ENCODE measurements around the gene CFAP77.

CFAP77 gene

GRCh38 chr9:132571806-132572600 is 162.0 kb downstream of the CFAP77 start:
- no peak for ATAC-seq
- TF ChIP-seq, protein P1, sequence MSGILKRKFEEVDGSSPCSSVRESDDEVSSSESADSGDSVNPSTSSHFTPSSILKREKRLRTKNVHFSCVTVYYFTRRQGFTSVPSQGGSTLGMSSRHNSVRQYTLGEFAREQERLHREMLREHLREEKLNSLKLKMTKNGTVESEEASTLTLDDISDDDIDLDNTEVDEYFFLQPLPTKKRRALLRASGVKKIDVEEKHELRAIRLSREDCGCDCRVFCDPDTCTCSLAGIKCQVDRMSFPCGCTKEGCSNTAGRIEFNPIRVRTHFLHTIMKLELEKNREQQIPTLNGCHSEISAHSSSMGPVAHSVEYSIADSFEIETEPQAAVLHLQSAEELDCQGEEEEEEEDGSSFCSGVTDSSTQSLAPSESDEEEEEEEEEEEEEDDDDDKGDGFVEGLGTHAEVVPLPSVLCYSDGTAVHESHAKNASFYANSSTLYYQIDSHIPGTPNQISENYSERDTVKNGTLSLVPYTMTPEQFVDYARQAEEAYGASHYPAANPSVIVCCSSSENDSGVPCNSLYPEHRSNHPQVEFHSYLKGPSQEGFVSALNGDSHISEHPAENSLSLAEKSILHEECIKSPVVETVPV (CRISPR knock-in tag; IDR thresholded peaks at IDR 0.05) = no peak
- TF ChIP-seq CSDC2 (CRISPR knock-in tag; IDR thresholded peaks at IDR 0.05) = no peak
- TF ChIP-seq TOX (CRISPR knock-in tag; IDR thresholded peaks at IDR 0.05; ENCODE audit: borderline replicate concordance) = no peak
- TF ChIP-seq, protein P2, sequence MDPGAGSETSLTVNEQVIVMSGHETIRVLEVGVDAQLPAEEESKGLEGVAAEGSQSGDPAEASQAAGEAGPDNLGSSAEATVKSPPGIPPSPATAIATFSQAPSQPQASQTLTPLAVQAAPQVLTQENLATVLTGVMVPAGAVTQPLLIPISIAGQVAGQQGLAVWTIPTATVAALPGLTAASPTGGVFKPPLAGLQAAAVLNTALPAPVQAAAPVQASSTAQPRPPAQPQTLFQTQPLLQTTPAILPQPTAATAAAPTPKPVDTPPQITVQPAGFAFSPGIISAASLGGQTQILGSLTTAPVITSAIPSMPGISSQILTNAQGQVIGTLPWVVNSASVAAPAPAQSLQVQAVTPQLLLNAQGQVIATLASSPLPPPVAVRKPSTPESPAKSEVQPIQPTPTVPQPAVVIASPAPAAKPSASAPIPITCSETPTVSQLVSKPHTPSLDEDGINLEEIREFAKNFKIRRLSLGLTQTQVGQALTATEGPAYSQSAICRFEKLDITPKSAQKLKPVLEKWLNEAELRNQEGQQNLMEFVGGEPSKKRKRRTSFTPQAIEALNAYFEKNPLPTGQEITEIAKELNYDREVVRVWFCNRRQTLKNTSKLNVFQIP (CRISPR knock-in tag; IDR thresholded peaks at IDR 0.05; ENCODE audit: borderline replicate concordance, low read depth) = no peak

GRCh38 chr9:132572921-132573320 is 162.9 kb downstream of the CFAP77 start:
- TF ChIP-seq ZFP3 (CRISPR knock-in tag; IDR thresholded peaks at IDR 0.05) = no peak
- TF ChIP-seq CSDC2 (CRISPR knock-in tag; IDR thresholded peaks at IDR 0.05) = no peak
- TF ChIP-seq ZC3H10 (CRISPR knock-in tag; IDR thresholded peaks at IDR 0.05) = no peak
- no peak for TF ChIP-seq ARNTL (CRISPR knock-in tag; IDR thresholded peaks at IDR 0.05; ENCODE audit: borderline replicate concordance, low read depth)
- TF ChIP-seq ZNF565 (CRISPR knock-in tag; conservative IDR thresholded peaks at IDR 0.05; ENCODE audit: low read depth) = no peak
- ATAC-seq = no peak

GRCh38 chr9:132575005-132575609 is 165.1 kb downstream of the CFAP77 start:
- ATAC-seq = peak; percentile 98
- no peak for TF ChIP-seq ISL1 (CRISPR knock-in tag; IDR thresholded peaks at IDR 0.05)
- TF ChIP-seq PPARA (CRISPR knock-in tag; IDR thresholded peaks at IDR 0.05; ENCODE audit: borderline replicate concordance) = no peak
- TF ChIP-seq PATZ1 (CRISPR knock-in tag; IDR thresholded peaks at IDR 0.05; ENCODE audit: borderline replicate concordance) = no peak
- TF ChIP-seq, protein P1 (CRISPR knock-in tag; IDR thresholded peaks at IDR 0.05) = no peak
- no peak for TF ChIP-seq RARB (CRISPR knock-in tag; IDR thresholded peaks at IDR 0.05)
- TF ChIP-seq BACH2 (CRISPR knock-in tag; IDR thresholded peaks at IDR 0.05; ENCODE audit: borderline replicate concordance) = no peak
- no peak for TF ChIP-seq OSR1 (CRISPR knock-in tag; IDR thresholded peaks at IDR 0.05)
- TF ChIP-seq, protein P2 (CRISPR knock-in tag; IDR thresholded peaks at IDR 0.05; ENCODE audit: borderline replicate concordance, low read depth) = no peak
- no peak for TF ChIP-seq GLIS3 (CRISPR knock-in tag; IDR thresholded peaks at IDR 0.05)
- TF ChIP-seq TCF4 (CRISPR knock-in tag; IDR thresholded peaks at IDR 0.05; ENCODE audit: borderline replicate concordance) = no peak
- no peak for TF ChIP-seq TOX (CRISPR knock-in tag; IDR thresholded peaks at IDR 0.05; ENCODE audit: borderline replicate concordance)
- TF ChIP-seq, protein P3, sequence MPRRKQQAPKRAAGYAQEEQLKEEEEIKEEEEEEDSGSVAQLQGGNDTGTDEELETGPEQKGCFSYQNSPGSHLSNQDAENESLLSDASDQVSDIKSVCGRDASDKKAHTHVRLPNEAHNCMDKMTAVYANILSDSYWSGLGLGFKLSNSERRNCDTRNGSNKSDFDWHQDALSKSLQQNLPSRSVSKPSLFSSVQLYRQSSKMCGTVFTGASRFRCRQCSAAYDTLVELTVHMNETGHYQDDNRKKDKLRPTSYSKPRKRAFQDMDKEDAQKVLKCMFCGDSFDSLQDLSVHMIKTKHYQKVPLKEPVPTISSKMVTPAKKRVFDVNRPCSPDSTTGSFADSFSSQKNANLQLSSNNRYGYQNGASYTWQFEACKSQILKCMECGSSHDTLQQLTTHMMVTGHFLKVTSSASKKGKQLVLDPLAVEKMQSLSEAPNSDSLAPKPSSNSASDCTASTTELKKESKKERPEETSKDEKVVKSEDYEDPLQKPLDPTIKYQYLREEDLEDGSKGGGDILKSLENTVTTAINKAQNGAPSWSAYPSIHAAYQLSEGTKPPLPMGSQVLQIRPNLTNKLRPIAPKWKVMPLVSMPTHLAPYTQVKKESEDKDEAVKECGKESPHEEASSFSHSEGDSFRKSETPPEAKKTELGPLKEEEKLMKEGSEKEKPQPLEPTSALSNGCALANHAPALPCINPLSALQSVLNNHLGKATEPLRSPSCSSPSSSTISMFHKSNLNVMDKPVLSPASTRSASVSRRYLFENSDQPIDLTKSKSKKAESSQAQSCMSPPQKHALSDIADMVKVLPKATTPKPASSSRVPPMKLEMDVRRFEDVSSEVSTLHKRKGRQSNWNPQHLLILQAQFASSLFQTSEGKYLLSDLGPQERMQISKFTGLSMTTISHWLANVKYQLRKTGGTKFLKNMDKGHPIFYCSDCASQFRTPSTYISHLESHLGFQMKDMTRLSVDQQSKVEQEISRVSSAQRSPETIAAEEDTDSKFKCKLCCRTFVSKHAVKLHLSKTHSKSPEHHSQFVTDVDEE (CRISPR knock-in tag; IDR thresholded peaks at IDR 0.05) = no peak
- no peak for TF ChIP-seq ZNF565 (CRISPR knock-in tag; conservative IDR thresholded peaks at IDR 0.05; ENCODE audit: low read depth)
- no peak for TF ChIP-seq ZNF70 (CRISPR knock-in tag; IDR thresholded peaks at IDR 0.05)
- TF ChIP-seq ESRRG (CRISPR knock-in tag; IDR thresholded peaks at IDR 0.05) = no peak

Measured in SK-N-SH treated with all-trans-retinoic acid at 6 μM for 48 hours (cell line).